Uterus (tissue), 2 donors: ENCODE data around the gene DUSP19.

Source experiments
- CTCF ChIP-seq, 4 experiments: fragments of 200-600 bp in 2 of 4; fragments of 450-650 bp in 2 of 4; sonication (generic) in 2 of 4; IDR thresholded peaks; one replicate each; pipeline ENCODE4 v1.5.1; 2016 to 2019; ENCODE audit warnings: antibody characterized with exemption in 4 of 4, mild to moderate bottlenecking in 2 of 4, moderate library complexity in 1 of 4
- POLR2A ChIP-seq, 2 donors: fragments of 450-650 bp; IDR thresholded peaks; one replicate each; pipeline ENCODE4 v1.6.1; 2016; ENCODE audit warnings: antibody characterized with exemption in 2 of 2, mild to moderate bottlenecking in 1 of 2, moderate library complexity in 1 of 2

GRCh38 chr2:183078464-183079138, at the start of gene DUSP19:
- TF ChIP-seq CTCF (IDR thresholded peaks at IDR 0.05) (peak in 1 of 4 experiments; percentile 4), POLR2A (IDR thresholded peaks at IDR 0.05) (peak; percentile 63 to 88)
